DND-41 (cell line): ENCODE results near the gene KRTAP1-1.

Experiments
- EZH2 ChIP-seq: IDR thresholded peaks from 3 replicates; pipeline ENCODE4 v1.6.1; 2012; ENCODE audit warnings: borderline replicate concordance, low read depth, mild to moderate bottlenecking, moderate library complexity, low read length, inconsistent platforms; ENCODE audit not compliant: severe bottlenecking
- TF ChIP-seq, protein P1 (sequence below): IDR thresholded peaks from 2 replicates; pipeline ENCODE4 v1.5.1; 2012; ENCODE audit warnings: borderline replicate concordance, low read length, moderate library complexity, mild to moderate bottlenecking; ENCODE audit not compliant: poor library complexity, severe bottlenecking; ENCODE audit errors: extremely low read depth

DNA sequence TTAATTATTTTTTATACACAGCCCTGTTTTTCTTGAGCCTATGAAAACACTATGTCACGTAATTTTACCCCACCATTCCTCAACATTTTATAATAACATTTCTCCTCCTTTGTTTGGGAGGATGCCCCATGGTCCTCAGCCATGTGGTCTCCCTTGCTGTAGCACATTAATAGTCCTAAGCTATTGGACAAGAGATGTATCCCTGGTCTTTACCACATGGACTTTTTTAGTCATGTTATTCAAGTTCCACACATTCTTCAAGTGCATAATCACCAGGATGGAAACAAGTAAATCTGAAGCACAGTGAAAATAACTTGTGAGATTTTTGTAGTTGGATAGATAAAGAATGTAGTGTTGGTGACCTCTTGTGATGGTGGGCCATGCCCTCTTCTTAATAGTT is 20.7 kb upstream of the KRTAP1-1 start:
- TF ChIP-seq, protein P1, sequence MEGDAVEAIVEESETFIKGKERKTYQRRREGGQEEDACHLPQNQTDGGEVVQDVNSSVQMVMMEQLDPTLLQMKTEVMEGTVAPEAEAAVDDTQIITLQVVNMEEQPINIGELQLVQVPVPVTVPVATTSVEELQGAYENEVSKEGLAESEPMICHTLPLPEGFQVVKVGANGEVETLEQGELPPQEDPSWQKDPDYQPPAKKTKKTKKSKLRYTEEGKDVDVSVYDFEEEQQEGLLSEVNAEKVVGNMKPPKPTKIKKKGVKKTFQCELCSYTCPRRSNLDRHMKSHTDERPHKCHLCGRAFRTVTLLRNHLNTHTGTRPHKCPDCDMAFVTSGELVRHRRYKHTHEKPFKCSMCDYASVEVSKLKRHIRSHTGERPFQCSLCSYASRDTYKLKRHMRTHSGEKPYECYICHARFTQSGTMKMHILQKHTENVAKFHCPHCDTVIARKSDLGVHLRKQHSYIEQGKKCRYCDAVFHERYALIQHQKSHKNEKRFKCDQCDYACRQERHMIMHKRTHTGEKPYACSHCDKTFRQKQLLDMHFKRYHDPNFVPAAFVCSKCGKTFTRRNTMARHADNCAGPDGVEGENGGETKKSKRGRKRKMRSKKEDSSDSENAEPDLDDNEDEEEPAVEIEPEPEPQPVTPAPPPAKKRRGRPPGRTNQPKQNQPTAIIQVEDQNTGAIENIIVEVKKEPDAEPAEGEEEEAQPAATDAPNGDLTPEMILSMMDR = no peak
- no peak for TF ChIP-seq EZH2
